Hematopoietic multipotent progenitor cell treated with erythropoietin and hydrocortisone succinate and interleukin-3 and kit ligand, for 15 days (in vitro differentiated cells): Measurements from ENCODE around the gene CNGA1.

Experiments
- DNase-seq: peaks from one replicate; pipeline ENCODE4 v3.0.0-alpha.2; 2015; ENCODE audit warnings: low spot score

CNGA1 gene

DNA sequence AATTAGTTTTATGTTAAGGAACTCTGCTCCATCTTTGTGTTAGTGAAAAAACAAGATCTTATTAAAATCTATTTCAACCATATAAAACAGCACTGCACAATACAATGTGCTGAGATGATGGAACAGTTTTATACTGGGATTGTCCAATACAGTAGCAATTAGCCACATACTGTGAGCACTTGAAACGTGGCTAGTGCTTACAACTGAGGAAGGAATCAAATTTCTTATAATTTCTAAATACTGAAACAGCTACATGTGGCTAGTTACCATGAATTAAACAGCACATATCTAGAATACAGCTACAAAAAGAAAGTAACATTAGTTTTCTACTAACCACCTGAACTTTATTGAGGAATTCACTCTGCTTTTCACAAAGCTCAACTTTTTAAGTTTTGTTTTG is 116.8 kb downstream of the CNGA1 start:
- no peak for DNase-seq

DNA sequence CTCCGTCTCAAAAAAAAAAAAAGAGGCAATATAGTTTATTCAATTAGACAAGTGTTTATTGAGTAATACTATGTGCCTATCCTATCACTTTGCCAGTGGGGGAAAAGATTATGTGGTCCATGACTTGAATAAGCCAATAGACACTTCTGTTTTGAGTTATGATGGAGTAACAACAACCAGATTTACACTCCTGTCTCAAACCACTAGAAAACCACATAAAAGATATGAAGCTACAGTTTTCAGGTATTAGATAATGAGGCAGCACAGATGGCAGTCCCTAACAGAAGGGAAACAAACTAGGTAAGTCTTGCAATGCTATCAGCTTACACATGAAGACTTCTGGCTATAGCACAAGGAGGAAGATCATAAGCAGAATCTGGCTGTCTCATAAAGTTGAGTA is 124.6 kb downstream of the CNGA1 start:
- DNase-seq = no peak
